HAP-1 (cell line): Measurements from ENCODE around the gene OR13F1.

Experiments used
- DNase-seq, 2 experiments: peaks; one replicate each; pipeline ENCODE4 v3.0.0-alpha.2; 2016 to 2020; ENCODE audit warnings: low spot score in 2 of 2
- H3K27me3 ChIP-seq: fragments of 250-450 bp; sonication (Bioruptor Pico); 2 replicates; pipeline ENCODE4 v1.5.1; 2020; ENCODE audit warnings: low read depth, mild to moderate bottlenecking, moderate library complexity
- H3K36me3 ChIP-seq: fragments of 250-450 bp; sonication (Bioruptor Pico); replicated peaks from 2 replicates; pipeline ENCODE4 v1.5.1; 2020; ENCODE audit warnings: mild to moderate bottlenecking
- H3K4me1 ChIP-seq: fragments of 250-450 bp; sonication (Bioruptor Pico); 2 replicates; pipeline ENCODE4 v1.5.1; 2020; ENCODE audit warnings: mild to moderate bottlenecking
- H3K4me3 ChIP-seq: fragments of 250-450 bp; sonication (Bioruptor Pico); 2 replicates; pipeline ENCODE4 v1.5.1; 2020; ENCODE audit warnings: mild to moderate bottlenecking, moderate library complexity
- H3K9me3 ChIP-seq: fragments of 250-450 bp; sonication (Bioruptor Pico); 2 replicates; pipeline ENCODE4 v1.5.1; 2020; ENCODE audit warnings: mild to moderate bottlenecking, moderate library complexity
- in situ Hi-C: fragments of 300-500 bp; cut with MboI; formaldehyde crosslinking; loops from 3 replicates; pipeline ENCODE4 v1.14.3; 2020; ENCODE audit warnings: low sequenced_read_pairs, inconsistent platforms, mixed read lengths

The OR13F1 gene

GRCh38 chr9:104544644-104545043 lies 40.6 kb downstream of the OR13F1 start:
- Histone ChIP-seq H3K4me3 (no peak overlapping the region), H3K9me3 (no peaks in the 10 kb centered on the region), H3K27me3 (no peaks in the 10 kb centered on the region), H3K4me1 (no peaks in the 10 kb centered on the region), H3K36me3 (no peaks in the 10 kb centered on the region)
- DNase-seq: no peak
- in situ Hi-C loops: no loop called here

GRCh38 chr9:104553261-104553660 lies 49.2 kb downstream of the OR13F1 start:
- Histone ChIP-seq H3K27me3 (no peaks in the 10 kb centered on the region), H3K4me1 (peaks cover 4% of the 10 kb centered on the region), H3K9me3 (no peaks in the 10 kb centered on the region; the same call in 1 of the 2 replicates), H3K4me3 (no peak overlapping the region), H3K36me3 (no peaks in the 10 kb centered on the region)
- in situ Hi-C loops: loop anchor here (25.0 kb wide), 1 partner anchor 109 kb away; no protein-coding TSS in a partner anchor
- DNase-seq: no peak
